ENCODE measurements around the gene RPL5. TPM values are rescaled to one million over a fixed set of nuclear protein-coding genes. Genes with fewer than 3 reads are reported as not detected.

RPL5 gene
- total and polyA plus RNA-seq, 2 of the 8 experiments (the other 6 are each of a cell fraction or from before 2014, with no cell fraction given): 1,506 to 2,034 TPM

DNA sequence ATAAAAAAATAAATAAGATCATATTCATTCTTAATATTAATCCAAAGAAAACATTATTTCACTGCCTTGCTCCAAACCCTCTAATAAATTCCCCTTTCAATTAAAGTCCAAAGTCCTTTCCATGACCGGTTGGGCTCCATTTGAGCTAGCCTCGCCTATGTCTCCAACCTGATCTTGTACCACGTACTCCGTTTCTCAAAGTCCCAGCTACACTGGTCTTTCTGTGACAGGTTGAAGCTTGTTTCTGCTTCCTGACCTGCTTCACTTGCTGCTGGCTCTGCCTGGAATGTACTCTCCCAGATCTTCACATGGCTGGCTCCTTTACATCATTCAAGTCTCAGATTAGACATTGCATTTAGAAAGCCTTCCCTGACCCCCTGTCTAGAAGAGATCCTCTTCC is 16.4 kb downstream of the RPL5 start:
- H3K14ac ChIP-seq (ENCODE audit: insufficient read length): no peak overlapping the region
- CTCF ChIA-PET (ENCODE audit: partially characterized antibody): interaction anchor here (0.8 to 1.8 kb wide), 5 partner anchors 11 to 146 kb away, joined by 3 to 9 read pairs (median 5); no protein-coding TSS in a partner anchor
- no peak overlapping the region for H3K56ac ChIP-seq (replicated peaks; ENCODE audit: insufficient read length, low read depth, low read length)
- TF ChIP-seq, protein P1, sequence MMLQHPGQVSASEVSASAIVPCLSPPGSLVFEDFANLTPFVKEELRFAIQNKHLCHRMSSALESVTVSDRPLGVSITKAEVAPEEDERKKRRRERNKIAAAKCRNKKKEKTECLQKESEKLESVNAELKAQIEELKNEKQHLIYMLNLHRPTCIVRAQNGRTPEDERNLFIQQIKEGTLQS (IDR thresholded peaks at IDR 0.05; ENCODE audit: insufficient read depth, low read depth, low read length): no peak

More for the DNA sequence above, 16.4 kb downstream of the RPL5 start:
- Histone ChIP-seq H2BK20ac (ENCODE audit: low read length) (no peak overlapping the region), H3K23ac (ENCODE audit: insufficient read length) (no peak overlapping the region), H3K9me3 (ENCODE audit: insufficient read depth in 2 of 2, low read depth in 1 of 2, low read length in 1 of 2) (no peaks in the 10 kb centered on the region), H4K20me1 (replicated peaks in 1 of 2; ENCODE audit: control insufficient read depth in 1 of 2, insufficient read depth in 2 of 2, low read length in 2 of 2) (no peaks in the 10 kb centered on the region), H2AK5ac (ENCODE audit: low read depth, low read length) (no peak overlapping the region), H2BK12ac (ENCODE audit: low read depth, low read length) (no peak overlapping the region), H3K4ac (replicated peaks; ENCODE audit: insufficient read length, low read depth, low read length) (no peak overlapping the region), H3K27ac (ENCODE audit: low read depth, low read length) (no peak overlapping the region), H3K4me1 (replicated peaks in 1 of 4; ENCODE audit: control insufficient read depth in 3 of 4, insufficient read depth in 4 of 4, low read length in 3 of 4) (no peaks in the 10 kb centered on the region), H4K5ac (ENCODE audit: insufficient read length, low read depth, low read length) (no peak overlapping the region), H3K4me3 (ENCODE audit: extremely low read depth in 1 of 4, insufficient read depth in 2 of 4, low read depth in 3 of 4, low read length in 4 of 4) (no peak overlapping the region), H3K79me2 (ENCODE audit: control insufficient read depth in 1 of 2, insufficient read depth in 2 of 2, low read length in 2 of 2) (no peaks in the 10 kb centered on the region), H3K9ac (replicated peaks in 1 of 4; ENCODE audit: extremely low read depth in 1 of 4, low read depth in 3 of 4, low read length in 3 of 4) (no peak overlapping the region), H2BK120ac (replicated peaks; ENCODE audit: low read depth, low read length) (no peak overlapping the region), H4K91ac (replicated peaks; ENCODE audit: insufficient read length, low read length) (no peak overlapping the region), H2BK15ac (ENCODE audit: low read length) (no peak overlapping the region), H3K27me3 (replicated peaks in 1 of 4; ENCODE audit: control insufficient read depth in 3 of 4, extremely low read depth in 1 of 4, insufficient read depth in 3 of 4, low read length in 3 of 4) (no peaks in the 10 kb centered on the region), H3K4me2 (ENCODE audit: insufficient read depth in 1 of 2, low read depth in 2 of 2, low read length in 2 of 2) (no peak overlapping the region), H3K18ac (ENCODE audit: extremely low read depth, low read length) (no peak overlapping the region), H2AFZ (ENCODE audit: low read length) (no peak overlapping the region), H3K23me2 (ENCODE audit: low read depth, low read length) (no peaks in the 10 kb centered on the region), H3K36me3 (ENCODE audit: control insufficient read depth in 2 of 4, insufficient read depth in 4 of 4, low read length in 3 of 4) (peaks cover 0 to 12% (median 5%) of the 10 kb centered on the region in 4 experiments; a peak in 3 of 8 replicates), H4K8ac (ENCODE audit: extremely low read depth, insufficient read depth, low read length) (no peak overlapping the region), H3K79me1 (ENCODE audit: low read depth, low read length) (no peaks in the 10 kb centered on the region), H2BK5ac (ENCODE audit: low read depth, low read length) (no peak overlapping the region)
- POLR2A ChIA-PET (ENCODE audit: partially characterized antibody): interaction anchor here (0.8 to 2.0 kb wide), 4 partner anchors 10 to 16 kb away, joined by 3 to 12 read pairs (median 6); partner anchors contain the start of gene RPL5
- WGBS, 2 experiments (ENCODE audit: extremely low coverage in 1 of 2, insufficient coverage in 1 of 2, insufficient read length in 1 of 2, insufficient replicate concordance in 2 of 2, low coverage in 1 of 2, low lambda C conversion rate in 2 of 2, missing lambda C conversion rate in 1 of 2): 82% methylated on average over 4 of the region's 4 CpGs; no CpG with 5 or more reads in 1 of the 2 experiments
- DNase-seq (ENCODE audit: low read depth in 1 of 2, low spot score in 2 of 2): no peak
- no peak for FAIRE-seq
